Neural progenitor cell (in vitro differentiated cells): ENCODE data around the gene MYBL2. TPM values are rescaled to one million over a fixed set of nuclear protein-coding genes. Genes with fewer than 3 reads are reported as not detected.

Experiments
- DNase-seq: peaks from one replicate; pipeline ENCODE4 v3.0.0-alpha.2; 2016; ENCODE audit warnings: low spot score
- H2AFZ ChIP-seq: fragments of 200-600 bp; sonication (generic); replicated peaks from 2 replicates; pipeline ENCODE4 v1.6.1; 2016; ENCODE audit warnings: antibody characterized with exemption
- H3F3A ChIP-seq: fragments of 200-600 bp; sonication (generic); 2 replicates; pipeline ENCODE4 v1.6.1; 2016; ENCODE audit warnings: antibody characterized with exemption, low read depth
- H3K27ac ChIP-seq: fragments of 200-600 bp; sonication (generic); 2 replicates; pipeline ENCODE4 v1.5.1; 2016; ENCODE audit warnings: mild to moderate bottlenecking
- H3K27me3 ChIP-seq: fragments of 200-600 bp; sonication (generic); 2 replicates; pipeline ENCODE4 v1.6.1; 2016; ENCODE audit warnings: mild to moderate bottlenecking, moderate library complexity
- H3K36me3 ChIP-seq: fragments of 200-600 bp; sonication (generic); 2 replicates; pipeline ENCODE4 v1.5.1; 2016
- H3K4me1 ChIP-seq: fragments of 200-600 bp; sonication (generic); 2 replicates; pipeline ENCODE4 v1.6.1; 2016; ENCODE audit warnings: mixed run types
- H3K4me2 ChIP-seq: fragments of 200-600 bp; sonication (generic); 2 replicates; pipeline ENCODE4 v1.6.1; 2016
- H3K4me3 ChIP-seq: fragments of 200-600 bp; sonication (generic); 2 replicates; pipeline ENCODE4 v1.5.1; 2016
- H3K79me2 ChIP-seq: fragments of 200-600 bp; sonication (generic); 2 replicates; pipeline ENCODE4 v1.6.1; 2016; ENCODE audit warnings: low read depth
- H3K9ac ChIP-seq: fragments of 200-600 bp; sonication (generic); 2 replicates; pipeline ENCODE4 v1.6.1; 2016
- H3K9me3 ChIP-seq: fragments of 200-600 bp; sonication (generic); 2 replicates; pipeline ENCODE4 v1.5.1; 2016; ENCODE audit warnings: low read depth
- H4K20me1 ChIP-seq: fragments of 200-600 bp; sonication (generic); 2 replicates; pipeline ENCODE4 v1.6.1; 2016; ENCODE audit warnings: low read depth
- H3K27ac Mint-ChIP-seq: 3 replicates; pipeline ENCODE4 v1.8.0; 2021; ENCODE audit warnings: mixed read lengths
- H3K27me3 Mint-ChIP-seq: 2 replicates; pipeline ENCODE4 v1.8.0; 2022; ENCODE audit warnings: low read depth, mild to moderate bottlenecking, inconsistent platforms, moderate library complexity, mixed read lengths; ENCODE audit not compliant: insufficient read depth
- H3K36me3 Mint-ChIP-seq: 3 replicates; pipeline ENCODE4 v1.8.0; 2021; ENCODE audit warnings: mixed read lengths
- H3K4me1 Mint-ChIP-seq: 3 replicates; pipeline ENCODE4 v1.8.0; 2021; ENCODE audit warnings: mixed read lengths
- H3K4me3 Mint-ChIP-seq: 3 replicates; pipeline ENCODE4 v1.8.0; 2021; ENCODE audit warnings: mild to moderate bottlenecking, moderate library complexity, mixed read lengths
- H3K9me3 Mint-ChIP-seq: 3 replicates; pipeline ENCODE4 v1.8.0; 2020; ENCODE audit warnings: mixed read lengths
- CTCF ChIP-seq: fragments of 200-600 bp; sonication (generic); IDR thresholded peaks from 2 replicates; pipeline ENCODE4 v1.5.1; 2017; ENCODE audit warnings: antibody characterized with exemption, mild to moderate bottlenecking
- EZH2 ChIP-seq: fragments of 200-600 bp; sonication (generic); IDR thresholded peaks from 2 replicates; pipeline ENCODE4 v1.6.1; 2017; ENCODE audit warnings: antibody characterized with exemption, mild to moderate bottlenecking, moderate library complexity
- EZH2phosphoT487 ChIP-seq: fragments of 200-600 bp; sonication (generic); IDR thresholded peaks from 2 replicates; pipeline ENCODE4 v1.6.1; 2017; ENCODE audit warnings: antibody characterized with exemption
- total RNA-seq: library from RNA; depleted of rRNA; stranded (reverse); fragments of >200 nt; gene quantifications from 2 replicates; pipeline ENCODE4 v1.2.3, GENCODE V29; 2015; ENCODE audit warnings: low replicate concordance

MYBL2 gene
- total RNA-seq, 1 donor from 2014 or later, result 28.8 TPM

- Histone ChIP-seq H3K36me3 (peaks cover 4% of the 10 kb centered on the region), H3K27ac (no peak overlapping the region), H3K4me2 (no peak overlapping the region), H3K4me3 (no peak overlapping the region), H3K9ac (no peak overlapping the region), H4K20me1 (no peaks in the 10 kb centered on the region), H3K79me2 (no peaks in the 10 kb centered on the region), H3K9me3 (no peaks in the 10 kb centered on the region), H2AFZ (no peak overlapping the region), H3K4me1 (no peaks in the 10 kb centered on the region), H3K27me3 (no peaks in the 10 kb centered on the region), H3F3A (no peaks in the 10 kb centered on the region)
- Mint-ChIP-seq H3K36me3 (peaks cover 22% of the 10 kb centered on the region), H3K9me3 (no peaks in the 10 kb centered on the region), H3K4me3 (no peak overlapping the region), H3K27ac (no peak overlapping the region), H3K4me1 (peaks cover 2% of the 10 kb centered on the region), H3K27me3 (peaks cover 2% of the 10 kb centered on the region)
- TF ChIP-seq EZH2phosphoT487, result no peak
- TF ChIP-seq EZH2, result no peak
- TF ChIP-seq CTCF, result no peak
- no peak for DNase-seq
Observed at GRCh38 chr20:43695571-43695970, 28.7 kb downstream of the MYBL2 start.

- no peaks in the 10 kb centered on the region for H3K27me3 ChIP-seq
- no peak overlapping the region for H3K27ac ChIP-seq
- no peaks in the 10 kb centered on the region for H3K4me1 ChIP-seq
- H3K9me3 ChIP-seq, result no peaks in the 10 kb centered on the region
- no peaks in the 10 kb centered on the region for H3K79me2 ChIP-seq
- DNase-seq, result no peak
- H3K36me3 ChIP-seq, result peaks cover 4% of the 10 kb centered on the region
- Mint-ChIP-seq H3K4me3 (no peak overlapping the region), H3K27ac (no peak overlapping the region), H3K27me3 (no peaks in the 10 kb centered on the region), H3K36me3 (peaks cover 27% of the 10 kb centered on the region), H3K4me1 (no peaks in the 10 kb centered on the region), H3K9me3 (no peaks in the 10 kb centered on the region)
- TF ChIP-seq EZH2 (no peak), EZH2phosphoT487 (no peak), CTCF (no peak)
- H3K9ac ChIP-seq, result no peak overlapping the region
- no peak overlapping the region for H2AFZ ChIP-seq
- no peaks in the 10 kb centered on the region for H4K20me1 ChIP-seq
- H3F3A ChIP-seq, result no peaks in the 10 kb centered on the region
- no peak overlapping the region for H3K4me2 ChIP-seq
- no peak overlapping the region for H3K4me3 ChIP-seq
Observed at GRCh38 chr20:43699941-43700565, 33.1 kb downstream of the MYBL2 start.

- H3K36me3 ChIP-seq, result peaks cover 4% of the 10 kb centered on the region
- no peaks in the 10 kb centered on the region for H3K27me3 ChIP-seq
- no peak overlapping the region for H3K4me2 ChIP-seq
- no peak overlapping the region for H3K27ac ChIP-seq
- H3K4me3 ChIP-seq, result no peak overlapping the region
- no peaks in the 10 kb centered on the region for H3K4me1 Mint-ChIP-seq
- no peak overlapping the region for H2AFZ ChIP-seq
- no peaks in the 10 kb centered on the region for H3K27me3 Mint-ChIP-seq
- no peaks in the 10 kb centered on the region for H4K20me1 ChIP-seq
- no peak overlapping the region for H3K9ac ChIP-seq
- H3K9me3 ChIP-seq, result no peaks in the 10 kb centered on the region
- H3K79me2 ChIP-seq, result no peaks in the 10 kb centered on the region
- H3K4me1 ChIP-seq, result no peaks in the 10 kb centered on the region
- H3K9me3 Mint-ChIP-seq, result no peaks in the 10 kb centered on the region
- H3K4me3 Mint-ChIP-seq, result no peak overlapping the region
- no peak overlapping the region for H3K27ac Mint-ChIP-seq
- peaks cover 25% of the 10 kb centered on the region for H3K36me3 Mint-ChIP-seq
- no peaks in the 10 kb centered on the region for H3F3A ChIP-seq
- no peak for DNase-seq
- TF ChIP-seq CTCF, result no peak
- TF ChIP-seq EZH2, result no peak
- no peak for TF ChIP-seq EZH2phosphoT487
Observed at GRCh38 chr20:43700627-43701026, 33.7 kb downstream of the MYBL2 start.
